Measurements from ENCODE around the gene RPL15. TPM values are rescaled to one million over a fixed set of nuclear protein-coding genes. Genes with fewer than 3 reads are reported as not detected.

Gene RPL15
- total and polyA plus RNA-seq, 2 experiments from 2014 or later, result 1,318 to 3,305 TPM

- Histone ChIP-seq H3K27me3 (no peaks in the 10 kb centered on the region), H3K36me3 (replicated peaks; ENCODE audit: insufficient read depth, low read depth) (no peaks in the 10 kb centered on the region), H3K79me2 (no peaks in the 10 kb centered on the region), H3K4me1 (ENCODE audit: insufficient read depth) (no peaks in the 10 kb centered on the region), H3K4me3 (no peak overlapping the region), H3K4me2 (no peak overlapping the region), H2AFZ (no peak overlapping the region), H3K27ac (no peak overlapping the region), H4K20me1 (ENCODE audit: insufficient read depth, poor library complexity, severe bottlenecking) (no peaks in the 10 kb centered on the region), H3K9me3 (ENCODE audit: low read depth) (no peaks in the 10 kb centered on the region), H3K9me2 (replicated peaks; ENCODE audit: insufficient read depth) (no peaks in the 10 kb centered on the region)
- 95% methylated on average over 4 of the region's 4 CpGs for WGBS (ENCODE audit: low lambda C conversion rate, missing lambda C conversion rate)
- no peak for DNase-seq (ENCODE audit: low spot score)
- TF ChIP-seq CTCF (IDR thresholded peaks at IDR 0.05; ENCODE audit: poor library complexity), result no peak
- no peak for TF ChIP-seq EZH2 (IDR thresholded peaks at IDR 0.05; ENCODE audit: borderline replicate concordance)
- TF ChIP-seq EZH2phosphoT487 (IDR thresholded peaks at IDR 0.05; ENCODE audit: low read depth, severe bottlenecking, unreplicated experiment), result no peak
These were observed 52.5 kb downstream of the RPL15 start for GRCh38 chr3:23969393-23969792.

Other genes with a start within 250 kb of the RPL15 start
- 174 and 179 TPM in 2 replicates for gene UBE2E1, start 111.2 kb upstream of the RPL15 start, total RNA-seq
- 13.9 and 20.8 TPM in 2 replicates for gene UBE2E1, start 111.2 kb upstream of the RPL15 start, polyA plus RNA-seq
- gene NKIRAS1, start 142 bp upstream of the RPL15 start, total RNA-seq, result 16.2 and 19.8 TPM in 2 replicates
- 14.8 and 16.9 TPM in 2 replicates for gene NKIRAS1, start 142 bp upstream of the RPL15 start, polyA plus RNA-seq
- gene NR1D2, start 28.2 kb downstream of the RPL15 start, total RNA-seq, result 16.9 and 18.3 TPM in 2 replicates
- gene NR1D2, start 28.2 kb downstream of the RPL15 start, polyA plus RNA-seq, result 6.8 and 7.2 TPM in 2 replicates